Pulmonary artery endothelial cell (primary cell): Measurements from ENCODE around the gene COX19. TPM values are rescaled to one million over a fixed set of nuclear protein-coding genes. Genes with fewer than 3 reads are reported as not detected.
A peak's percentile ranks its signal among the peaks of the same experiment; 100 is the strongest.

Source experiments
- DNase-seq: peaks from one replicate; pipeline ENCODE4 v3.0.0-alpha.2; 2011; ENCODE audit warnings: low read depth, low spot score
- total RNA-seq: library from RNA; depleted of rRNA; stranded (reverse); fragments of >200 nt; gene quantifications from 2 replicates; pipeline ENCODE4 v1.2.3, GENCODE V29; 2014

Gene COX19, protein sequence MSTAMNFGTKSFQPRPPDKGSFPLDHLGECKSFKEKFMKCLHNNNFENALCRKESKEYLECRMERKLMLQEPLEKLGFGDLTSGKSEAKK
- 5.9 and 7.7 TPM in 2 replicates for total RNA-seq

- DNase-seq, result peak; percentile 60
Measured at GRCh38 chr7:974820-975681, at the start of gene COX19. TSS of gene COX19 (minus strand) at chr7:975549. CDS start at chr7:975509, 40 bp downstream.

- no peak for DNase-seq
Measured at GRCh38 chr7:1024331-1024841, 49.0 kb upstream of the COX19 start.

GRCh38 chr7:1022801-1023465, 47.6 kb upstream of the COX19 start:
- DNase-seq, result no peak

- DNase-seq, result no peak
Measured at GRCh38 chr7:1022356-1022755, 47.0 kb upstream of the COX19 start.

DNA sequence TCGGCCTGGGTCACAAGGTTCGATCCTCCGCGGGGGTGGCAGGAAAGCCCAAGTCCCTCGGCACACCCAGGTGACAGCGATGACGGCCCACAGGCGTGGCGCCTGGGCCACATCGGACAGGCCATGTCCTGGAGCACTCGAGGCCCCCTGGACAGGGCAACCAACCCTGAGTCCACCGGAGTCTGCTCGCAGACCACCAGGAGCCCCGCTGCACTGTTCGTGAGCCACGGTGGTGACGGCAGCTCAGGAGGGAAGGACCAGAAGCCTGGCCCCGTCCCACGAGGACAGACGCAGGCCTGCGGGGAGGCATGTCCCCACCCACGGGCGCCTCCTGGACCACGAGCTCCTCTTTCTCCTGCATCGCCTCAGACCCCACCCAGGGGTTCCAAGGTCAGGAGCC, 46.6 kb upstream of the COX19 start:
- no peak for DNase-seq

DNA sequence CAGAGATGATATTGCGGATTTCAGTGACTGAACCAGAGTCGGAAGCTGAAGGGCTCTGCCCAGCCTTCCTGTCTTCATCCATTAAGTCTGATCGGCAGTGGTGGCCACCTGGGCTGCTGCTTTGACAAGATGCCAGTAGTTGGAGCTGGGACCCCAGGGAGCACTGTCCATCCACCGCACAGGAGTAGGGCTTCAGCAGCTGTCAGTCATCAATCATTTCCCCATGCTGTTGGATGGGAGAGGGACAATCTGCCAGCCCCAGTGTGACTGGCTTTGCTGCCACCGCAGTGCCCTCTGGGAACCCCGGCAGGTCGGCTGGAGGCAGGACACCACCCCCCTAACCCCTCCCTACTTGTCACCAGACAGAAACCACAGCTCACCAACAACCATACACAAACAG, 46.0 kb upstream of the COX19 start:
- DNase-seq, result no peak

- DNase-seq, result no peak
Measured at GRCh38 chr7:1020849-1021251, 45.5 kb upstream of the COX19 start.

GRCh38 chr7:1019789-1020610, 44.7 kb upstream of the COX19 start:
- no peak for DNase-seq

GRCh38 chr7:1019255-1019785, 44.0 kb upstream of the COX19 start:
- no peak for DNase-seq

DNA sequence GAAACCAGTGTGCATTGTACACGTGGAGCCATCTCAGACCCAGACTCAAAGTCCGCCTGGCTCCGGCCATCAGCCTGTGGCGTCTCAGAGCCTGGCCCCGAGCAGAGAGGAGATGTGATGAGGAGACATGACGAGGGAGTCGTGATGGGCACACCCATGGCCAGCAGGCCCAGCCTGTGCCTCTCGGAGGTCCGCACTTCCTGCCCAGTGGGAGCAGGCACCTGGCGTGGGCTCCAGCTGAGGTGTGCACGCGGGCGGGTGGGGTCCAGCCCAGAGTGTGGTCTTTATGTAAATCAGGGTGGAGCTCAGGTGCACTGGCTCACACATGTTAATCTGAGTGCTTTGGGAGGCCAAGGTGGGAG, 43.0 kb upstream of the COX19 start:
- DNase-seq, result no peak

GRCh38 chr7:1017586-1018333, 42.4 kb upstream of the COX19 start:
- DNase-seq, result no peak

- DNase-seq, result no peak
Measured at GRCh38 chr7:1016577-1017531, 41.5 kb upstream of the COX19 start.

GRCh38 chr7:1015196-1016121, 40.1 kb upstream of the COX19 start:
- DNase-seq, result no peak

DNA sequence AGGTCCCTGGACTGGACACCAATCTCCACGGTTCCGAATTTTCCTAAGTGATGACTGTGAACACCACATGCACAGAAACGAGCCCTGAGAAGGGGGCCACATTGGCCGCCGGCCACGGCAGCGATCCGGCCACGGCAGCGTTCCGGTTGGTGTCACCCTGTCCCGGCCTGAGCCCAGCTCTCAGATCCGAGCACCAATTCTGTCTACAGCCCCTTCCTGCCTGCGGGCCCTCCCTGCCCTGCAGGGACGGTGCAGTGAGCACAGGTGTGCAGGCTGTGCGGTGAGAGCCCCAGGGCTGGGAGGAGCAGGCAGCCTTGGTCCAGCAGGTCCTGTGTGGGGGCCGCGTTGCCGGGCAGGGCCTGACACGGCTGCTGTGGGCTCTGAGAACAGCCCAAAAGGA, 39.3 kb upstream of the COX19 start:
- no peak for DNase-seq

GRCh38 chr7:1013581-1013980, 38.2 kb upstream of the COX19 start:
- DNase-seq, result no peak

DNA sequence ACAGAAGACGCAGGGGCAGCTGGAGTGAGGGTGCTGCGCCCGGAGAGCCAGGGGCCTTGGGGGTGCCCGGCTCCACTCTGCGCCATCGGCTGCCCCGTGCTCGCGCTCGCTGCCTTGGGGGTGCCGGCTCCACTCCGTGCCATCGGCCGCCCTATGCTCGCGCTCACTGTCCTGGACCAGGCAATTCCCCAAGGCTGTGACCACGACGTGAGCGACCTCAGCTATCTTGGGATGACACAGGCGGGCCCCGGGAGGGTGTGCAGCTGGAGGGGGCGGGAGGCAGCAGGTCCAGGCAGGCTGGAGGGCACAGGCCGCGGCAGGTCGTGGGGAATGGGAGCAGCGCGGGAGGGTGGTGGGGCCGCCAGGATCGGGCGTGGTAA, 37.4 kb upstream of the COX19 start:
- no peak for DNase-seq

DNA sequence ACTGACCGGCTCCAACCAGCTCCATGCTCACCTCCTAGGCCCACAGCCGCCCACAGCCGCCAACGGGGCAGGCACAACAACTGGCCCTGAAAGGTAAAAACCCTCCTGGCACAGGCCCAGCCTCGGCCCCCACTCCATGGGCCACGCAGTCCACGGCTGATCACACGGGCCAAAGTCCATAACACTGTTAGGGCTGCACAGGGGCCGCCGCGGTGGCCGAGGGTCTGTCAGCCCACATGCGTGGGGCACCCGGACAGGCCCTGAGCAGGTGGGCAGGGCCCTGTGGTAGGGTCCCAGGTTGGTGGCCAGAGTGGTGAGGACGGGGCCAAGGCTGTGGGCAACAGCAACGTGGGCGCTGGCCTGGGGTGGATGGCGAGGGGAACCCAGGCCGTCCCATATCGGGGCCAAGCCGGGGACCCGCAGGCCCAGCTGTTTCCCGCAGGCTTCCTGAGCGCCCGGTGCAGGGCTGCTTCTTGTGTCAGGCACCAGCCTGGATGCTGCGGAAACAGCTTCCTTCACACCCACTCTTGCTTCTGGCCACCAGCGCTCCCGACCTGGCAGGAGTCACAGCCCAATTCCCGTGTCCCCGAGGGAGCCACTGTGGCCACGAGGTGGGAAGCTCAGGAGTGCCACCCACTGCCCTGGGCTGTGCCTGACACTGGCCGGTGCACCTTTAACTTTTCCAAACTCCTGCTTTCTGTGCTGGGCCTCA, 36.8 kb upstream of the COX19 start:
- no peak for DNase-seq
